Measurements from ENCODE around the gene CNN2.
A peak's percentile ranks its signal among the peaks of the same experiment; 100 is the strongest.

The CNN2 gene

DNA sequence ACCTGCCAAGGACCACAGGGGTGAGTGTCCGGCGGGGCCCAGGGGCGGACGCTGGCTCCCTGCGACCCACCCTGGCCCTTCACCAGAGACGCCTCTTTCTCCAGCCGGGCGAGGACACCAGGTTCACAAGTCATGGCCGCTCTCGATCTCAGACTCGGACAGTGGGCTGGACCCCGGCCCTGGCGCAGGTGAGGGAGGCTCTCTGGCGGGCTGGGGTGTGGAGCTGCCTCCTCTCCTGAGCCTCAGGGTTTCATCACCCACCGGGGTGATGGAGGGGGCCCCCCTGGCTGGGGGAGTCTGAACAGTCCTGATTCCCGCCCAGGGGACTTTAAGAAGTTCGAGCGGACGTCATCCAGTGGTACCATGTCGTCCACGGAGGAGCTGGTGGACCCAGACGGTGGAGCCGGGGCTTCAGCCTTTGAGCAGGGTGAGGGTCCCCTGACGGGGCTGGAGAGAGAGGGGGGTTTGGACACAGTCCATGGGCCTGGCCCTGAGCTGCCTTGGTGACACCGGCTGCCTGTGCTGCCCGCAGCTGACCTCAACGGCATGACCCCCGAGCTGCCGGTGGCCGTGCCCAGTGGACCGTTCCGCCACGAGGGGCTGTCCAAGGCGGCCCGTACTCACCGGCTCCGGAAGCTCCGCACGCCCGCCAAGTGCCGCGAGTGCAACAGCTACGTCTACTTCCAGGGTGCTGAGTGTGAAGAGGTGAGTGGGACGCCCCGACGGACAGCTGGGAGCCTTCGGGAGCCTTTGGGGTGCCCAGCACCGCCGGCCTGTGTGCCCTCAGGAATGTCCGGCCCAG lies 54.2 kb downstream of the CNN2 start:
- no peak overlapping the region for H3K4me3 ChIP-seq (ENCODE audit: low read depth, low read length)

- H3K4me3 ChIP-seq (ENCODE audit: low read depth, low read length) = no peak overlapping the region
Observed at GRCh38 chr19:1081301-1082164, 55.1 kb downstream of the CNN2 start.

DNA sequence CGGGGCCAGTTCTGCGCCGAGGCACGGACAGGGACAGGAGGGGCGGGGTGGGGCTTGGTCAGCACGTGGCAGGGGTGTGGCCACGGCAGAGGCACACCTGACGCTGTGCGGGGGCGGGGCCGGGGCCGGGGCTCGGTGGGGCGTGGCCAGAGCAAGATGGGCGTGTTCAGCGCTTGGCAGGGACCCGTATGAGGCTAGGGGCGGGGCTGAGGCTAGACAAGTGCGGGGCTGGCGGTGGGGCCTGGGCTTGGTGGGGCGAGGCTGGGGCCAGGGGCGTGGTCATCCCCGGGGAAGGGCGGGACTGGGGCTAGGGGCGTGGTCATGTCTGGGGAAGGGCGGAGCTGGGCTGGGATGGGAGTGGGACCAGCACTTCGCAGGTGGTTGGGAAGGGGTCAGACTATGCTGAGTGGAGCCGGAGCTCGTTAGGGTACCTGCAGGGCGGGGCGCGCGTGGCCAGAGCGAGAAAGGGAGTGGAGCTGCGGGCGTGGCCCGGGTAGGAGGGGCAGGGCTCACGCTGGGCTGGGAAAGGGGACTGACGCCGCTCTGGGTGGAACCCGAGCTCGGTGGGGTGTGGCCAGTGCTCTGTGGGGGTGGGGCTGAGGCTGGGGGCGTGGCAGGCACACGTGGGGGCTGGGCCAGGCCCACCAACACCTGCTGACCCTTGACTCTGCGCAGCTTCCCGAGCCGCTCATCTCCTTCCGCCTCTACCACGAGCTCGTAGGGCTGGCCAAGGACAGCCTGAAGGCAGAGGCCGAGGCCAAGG lies 55.9 kb downstream of the CNN2 start:
- peak overlapping the region; percentile 8 for H3K4me3 ChIP-seq (ENCODE audit: low read depth, low read length)

DNA sequence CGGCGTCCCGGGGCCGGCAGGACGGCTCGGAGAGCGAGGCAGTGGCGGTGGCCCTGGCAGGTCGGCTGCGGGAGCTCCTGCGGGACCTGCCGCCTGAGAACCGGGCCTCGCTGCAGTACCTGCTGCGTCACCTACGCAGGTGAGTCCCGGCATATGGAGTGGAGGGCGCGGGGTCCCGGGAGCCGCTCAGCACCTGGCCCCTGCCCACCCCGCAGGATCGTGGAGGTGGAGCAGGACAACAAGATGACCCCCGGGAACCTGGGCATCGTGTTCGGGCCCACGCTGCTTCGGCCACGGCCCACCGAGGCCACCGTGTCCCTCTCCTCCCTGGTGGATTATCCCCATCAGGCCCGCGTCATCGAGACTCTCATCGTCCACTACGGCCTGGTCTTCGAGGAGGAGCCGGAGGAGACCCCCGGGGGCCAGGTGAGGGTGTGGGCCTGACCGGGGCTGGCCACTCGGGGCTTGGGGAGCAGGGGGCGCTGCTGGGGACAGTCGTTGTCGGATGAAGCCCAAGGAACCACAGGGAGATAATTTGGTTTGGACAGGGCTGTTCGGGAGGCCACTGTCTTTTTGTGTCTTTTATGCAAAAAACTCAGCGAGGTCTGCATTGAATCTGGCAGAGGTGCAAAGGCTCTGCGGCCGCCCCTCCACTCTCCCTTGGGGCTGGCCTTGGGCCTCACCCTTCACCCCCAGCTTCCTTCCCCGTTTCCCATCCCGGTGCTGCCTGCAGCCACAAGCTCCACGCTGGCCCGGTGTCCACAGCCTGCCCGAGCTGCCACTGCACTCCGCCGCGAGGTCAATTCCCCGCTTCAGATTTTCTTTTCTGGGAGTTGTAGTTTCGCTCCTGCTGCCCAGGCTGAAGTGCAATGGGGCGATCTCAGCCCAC lies 56.8 kb downstream of the CNN2 start:
- H3K4me3 ChIP-seq (ENCODE audit: low read depth, low read length) = no peak overlapping the region

- no peak overlapping the region for H3K4me3 ChIP-seq (ENCODE audit: low read depth, low read length)
Observed at GRCh38 chr19:1084024-1084868, 57.8 kb downstream of the CNN2 start.

GRCh38 chr19:1085053-1085658 lies 58.7 kb downstream of the CNN2 start:
- no peak overlapping the region for H3K4me3 ChIP-seq (ENCODE audit: low read depth, low read length)

GRCh38 chr19:1085676-1086442 lies 59.5 kb downstream of the CNN2 start:
- no peak overlapping the region for H3K4me3 ChIP-seq (ENCODE audit: low read depth, low read length)

DNA sequence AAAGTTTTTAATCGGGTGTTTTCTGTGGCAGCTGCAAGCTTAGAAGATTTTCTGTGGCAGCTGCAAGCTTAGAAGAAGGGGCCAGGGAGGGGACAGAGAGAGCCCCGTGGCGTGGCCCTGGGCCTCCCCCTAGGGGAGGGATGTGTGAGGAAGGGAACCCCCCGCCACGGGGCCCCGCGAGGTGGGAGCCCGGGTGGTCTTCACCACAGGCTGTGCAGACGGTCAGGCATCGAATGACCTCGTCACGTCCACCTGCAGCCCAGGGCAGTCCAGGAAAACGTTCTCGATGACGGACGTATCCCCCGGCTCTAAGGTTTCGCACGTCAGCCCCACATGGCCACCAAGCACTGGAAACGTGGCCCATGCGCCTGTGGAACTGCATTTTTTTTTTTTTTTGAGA lies 60.2 kb downstream of the CNN2 start:
- H3K4me3 ChIP-seq (ENCODE audit: low read depth, low read length) = no peak overlapping the region

GRCh38 chr19:1087813-1088415 lies 61.5 kb downstream of the CNN2 start:
- no peak overlapping the region for H3K4me3 ChIP-seq (ENCODE audit: low read depth, low read length)

GRCh38 chr19:1088416-1089010 lies 62.1 kb downstream of the CNN2 start:
- no peak overlapping the region for H3K4me3 ChIP-seq (ENCODE audit: low read depth, low read length)

Measured in iPS-11a (cell line).